GM19328 (cell line): ENCODE data around the gene FRMPD2.

Experiments used
- ATAC-seq: cut with Tn5 transposase; IDR thresholded peaks from one replicate; pipeline ENCODE4 v1.9.1; 2021; ENCODE audit warnings: mild to moderate bottlenecking, moderate library complexity; ENCODE audit not compliant: unreplicated experiment

The FRMPD2 gene, protein sequence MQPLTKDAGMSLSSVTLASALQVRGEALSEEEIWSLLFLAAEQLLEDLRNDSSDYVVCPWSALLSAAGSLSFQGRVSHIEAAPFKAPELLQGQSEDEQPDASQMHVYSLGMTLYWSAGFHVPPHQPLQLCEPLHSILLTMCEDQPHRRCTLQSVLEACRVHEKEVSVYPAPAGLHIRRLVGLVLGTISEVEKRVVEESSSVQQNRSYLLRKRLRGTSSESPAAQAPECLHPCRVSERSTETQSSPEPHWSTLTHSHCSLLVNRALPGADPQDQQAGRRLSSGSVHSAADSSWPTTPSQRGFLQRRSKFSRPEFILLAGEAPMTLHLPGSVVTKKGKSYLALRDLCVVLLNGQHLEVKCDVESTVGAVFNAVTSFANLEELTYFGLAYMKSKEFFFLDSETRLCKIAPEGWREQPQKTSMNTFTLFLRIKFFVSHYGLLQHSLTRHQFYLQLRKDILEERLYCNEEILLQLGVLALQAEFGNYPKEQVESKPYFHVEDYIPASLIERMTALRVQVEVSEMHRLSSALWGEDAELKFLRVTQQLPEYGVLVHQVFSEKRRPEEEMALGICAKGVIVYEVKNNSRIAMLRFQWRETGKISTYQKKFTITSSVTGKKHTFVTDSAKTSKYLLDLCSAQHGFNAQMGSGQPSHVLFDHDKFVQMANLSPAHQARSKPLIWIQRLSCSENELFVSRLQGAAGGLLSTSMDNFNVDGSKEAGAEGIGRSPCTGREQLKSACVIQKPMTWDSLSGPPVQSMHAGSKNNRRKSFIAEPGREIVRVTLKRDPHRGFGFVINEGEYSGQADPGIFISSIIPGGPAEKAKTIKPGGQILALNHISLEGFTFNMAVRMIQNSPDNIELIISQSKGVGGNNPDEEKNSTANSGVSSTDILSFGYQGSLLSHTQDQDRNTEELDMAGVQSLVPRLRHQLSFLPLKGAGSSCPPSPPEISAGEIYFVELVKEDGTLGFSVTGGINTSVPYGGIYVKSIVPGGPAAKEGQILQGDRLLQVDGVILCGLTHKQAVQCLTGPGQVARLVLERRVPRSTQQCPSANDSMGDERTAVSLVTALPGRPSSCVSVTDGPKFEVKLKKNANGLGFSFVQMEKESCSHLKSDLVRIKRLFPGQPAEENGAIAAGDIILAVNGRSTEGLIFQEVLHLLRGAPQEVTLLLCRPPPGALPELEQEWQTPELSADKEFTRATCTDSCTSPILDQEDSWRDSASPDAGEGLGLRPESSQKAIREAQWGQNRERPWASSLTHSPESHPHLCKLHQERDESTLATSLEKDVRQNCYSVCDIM (N-terminal part only)

DNA sequence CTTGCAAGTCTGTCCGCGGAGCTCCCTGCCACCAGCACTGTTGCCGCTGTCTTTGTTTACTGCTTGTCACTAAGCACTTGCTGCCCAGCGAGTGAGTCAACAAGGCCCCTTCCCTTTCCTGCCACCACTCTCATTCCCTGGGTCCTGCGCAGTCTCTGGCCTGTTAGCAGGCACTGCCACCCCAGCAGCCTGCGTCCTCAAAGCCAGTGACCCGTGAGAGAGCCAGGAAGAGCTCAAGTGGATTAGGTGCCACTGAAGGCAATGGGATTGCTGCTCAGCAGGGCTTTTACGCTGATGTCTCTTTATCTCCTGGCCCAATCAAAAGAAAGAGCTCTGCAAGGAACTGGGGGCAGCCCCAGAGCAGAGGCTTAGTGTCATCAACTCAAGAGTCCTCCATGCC lies at the start of gene FRMPD2:
TSS of gene FRMPD2 (minus strand) at position 61 of the 400 bp plus-strand sequence. CDS start 129 bp downstream, outside the sequence.
- no peak for ATAC-seq

DNA sequence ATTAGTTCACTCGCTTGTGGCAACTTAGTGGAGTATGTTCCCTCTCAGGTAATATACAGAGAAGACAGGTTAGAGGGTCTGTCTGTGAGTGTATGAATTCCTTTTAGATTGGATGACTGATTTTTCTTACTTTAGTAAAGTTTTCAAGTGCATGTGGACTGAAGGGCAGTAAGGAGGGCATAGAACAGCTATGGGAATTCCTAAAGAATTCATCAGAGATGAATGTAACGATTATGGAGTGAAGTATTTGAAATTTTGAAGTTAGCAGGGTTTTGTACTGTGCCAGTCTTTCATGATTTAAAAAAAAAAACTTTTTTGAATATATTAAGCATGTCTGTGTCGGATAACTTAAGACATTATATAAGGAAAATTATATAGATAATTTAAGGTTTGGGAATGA lies 47.5 kb upstream of the FRMPD2 start:
- ATAC-seq, result no peak

DNA sequence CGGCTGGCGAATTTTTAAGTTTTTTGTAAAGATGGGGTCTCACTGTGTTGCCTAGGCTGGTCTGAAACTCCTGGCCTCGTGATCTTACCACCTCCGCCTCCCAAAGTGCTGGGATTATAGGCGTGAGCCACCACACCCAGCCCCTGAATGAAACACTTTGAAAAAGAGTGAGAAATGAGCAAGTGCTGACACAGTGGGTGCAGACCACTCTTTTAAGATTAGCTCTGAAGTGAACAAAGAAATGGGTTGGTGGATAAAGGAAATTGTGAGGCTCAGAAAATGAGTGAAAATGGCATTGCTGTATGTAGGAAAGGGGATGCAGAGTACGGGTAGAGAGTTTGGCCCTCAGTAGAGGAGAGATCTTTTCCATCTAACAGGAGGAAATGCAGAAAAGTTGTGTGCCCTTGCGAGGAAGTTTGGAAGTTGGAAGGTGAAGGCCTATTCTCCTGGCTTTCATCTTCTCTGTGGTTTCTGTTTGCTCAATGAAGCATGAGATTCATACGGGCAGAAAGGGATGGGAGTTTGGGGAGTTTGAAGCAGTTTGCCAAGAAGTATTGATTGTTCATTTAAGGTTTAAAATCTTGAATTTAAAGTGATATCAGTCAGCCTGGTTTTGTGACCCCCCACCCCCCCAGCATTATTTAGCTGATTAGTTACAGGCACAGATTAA lies 43.0 kb upstream of the FRMPD2 start:
- ATAC-seq, result no peak

DNA sequence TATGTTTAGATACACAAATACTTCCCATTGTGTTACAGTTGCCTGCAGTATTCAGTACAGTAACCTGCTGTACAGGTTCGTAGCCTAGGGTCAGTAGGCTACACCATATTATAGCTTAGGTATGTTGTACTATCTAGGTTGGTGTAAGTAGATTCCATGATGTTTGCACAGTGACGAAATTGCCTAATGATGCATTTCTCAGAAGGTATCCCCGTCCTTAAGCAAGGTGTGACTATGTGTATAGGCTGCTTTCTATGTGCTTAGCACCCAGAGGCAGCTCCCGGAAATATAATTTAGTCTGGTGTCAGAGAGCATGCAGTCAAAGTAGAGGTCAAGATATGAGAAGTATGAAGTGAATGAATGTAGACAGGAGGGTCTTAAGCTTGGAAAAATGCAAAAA lies 41.7 kb upstream of the FRMPD2 start:
- no peak for ATAC-seq

DNA sequence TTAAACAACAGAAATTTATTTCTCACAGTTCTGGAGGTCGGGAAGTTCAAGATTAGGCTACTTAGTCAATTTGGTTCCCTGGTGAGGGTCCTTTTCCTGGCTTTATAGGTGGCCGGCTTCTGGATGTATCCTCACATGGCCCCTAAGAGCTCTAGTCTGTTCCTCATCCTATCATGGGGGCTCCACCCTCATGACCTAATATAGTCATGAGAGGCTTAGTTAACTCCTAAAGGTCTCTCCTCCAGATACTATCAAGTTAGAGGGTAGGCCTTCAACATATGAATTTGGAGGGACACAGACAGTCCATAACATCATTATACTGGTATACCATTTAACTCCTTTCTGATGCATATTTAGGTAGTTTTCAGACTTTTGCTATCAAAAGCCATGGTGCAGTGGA lies 39.6 kb upstream of the FRMPD2 start:
- ATAC-seq, result no peak

DNA sequence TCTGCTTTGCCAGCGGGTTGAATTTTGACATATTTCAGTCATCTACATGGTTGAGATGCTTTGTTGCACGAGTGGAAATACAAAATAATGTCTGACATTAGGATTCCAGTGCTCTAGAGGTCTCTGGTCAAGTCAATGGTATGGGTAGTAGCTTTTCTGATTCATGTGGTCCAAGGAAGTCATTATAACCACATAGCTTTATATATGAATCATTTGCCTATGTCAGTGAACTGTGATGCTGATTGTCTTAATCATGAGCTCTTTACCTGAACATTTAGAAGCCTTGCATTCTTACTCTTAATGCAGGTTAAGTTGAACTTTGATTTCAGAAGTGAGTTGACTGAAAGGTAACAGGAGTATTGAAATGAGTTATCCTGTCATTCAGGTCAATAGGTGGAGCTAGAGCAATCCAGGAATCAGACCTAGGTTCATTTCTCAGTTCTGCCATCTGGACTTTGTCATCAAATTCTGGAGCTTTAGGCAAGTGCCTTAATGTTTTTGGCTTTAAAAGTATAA lies 35.3 kb upstream of the FRMPD2 start:
- ATAC-seq, result no peak

DNA sequence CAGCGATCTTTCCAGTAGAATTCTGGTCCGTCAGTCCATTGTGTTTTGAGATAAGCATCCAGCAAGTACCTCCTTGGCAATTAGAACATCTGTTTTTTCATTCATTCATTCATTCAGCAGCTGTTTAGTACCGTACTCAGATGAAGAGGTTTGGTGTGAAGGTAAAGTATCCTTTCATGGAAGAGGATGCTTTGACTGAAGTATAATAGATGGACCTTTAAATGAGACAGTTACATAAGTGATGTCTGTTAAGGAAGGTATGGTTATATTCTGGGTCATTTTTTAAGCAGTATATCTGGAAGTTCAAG lies 33.2 kb upstream of the FRMPD2 start:
- ATAC-seq, result no peak

DNA sequence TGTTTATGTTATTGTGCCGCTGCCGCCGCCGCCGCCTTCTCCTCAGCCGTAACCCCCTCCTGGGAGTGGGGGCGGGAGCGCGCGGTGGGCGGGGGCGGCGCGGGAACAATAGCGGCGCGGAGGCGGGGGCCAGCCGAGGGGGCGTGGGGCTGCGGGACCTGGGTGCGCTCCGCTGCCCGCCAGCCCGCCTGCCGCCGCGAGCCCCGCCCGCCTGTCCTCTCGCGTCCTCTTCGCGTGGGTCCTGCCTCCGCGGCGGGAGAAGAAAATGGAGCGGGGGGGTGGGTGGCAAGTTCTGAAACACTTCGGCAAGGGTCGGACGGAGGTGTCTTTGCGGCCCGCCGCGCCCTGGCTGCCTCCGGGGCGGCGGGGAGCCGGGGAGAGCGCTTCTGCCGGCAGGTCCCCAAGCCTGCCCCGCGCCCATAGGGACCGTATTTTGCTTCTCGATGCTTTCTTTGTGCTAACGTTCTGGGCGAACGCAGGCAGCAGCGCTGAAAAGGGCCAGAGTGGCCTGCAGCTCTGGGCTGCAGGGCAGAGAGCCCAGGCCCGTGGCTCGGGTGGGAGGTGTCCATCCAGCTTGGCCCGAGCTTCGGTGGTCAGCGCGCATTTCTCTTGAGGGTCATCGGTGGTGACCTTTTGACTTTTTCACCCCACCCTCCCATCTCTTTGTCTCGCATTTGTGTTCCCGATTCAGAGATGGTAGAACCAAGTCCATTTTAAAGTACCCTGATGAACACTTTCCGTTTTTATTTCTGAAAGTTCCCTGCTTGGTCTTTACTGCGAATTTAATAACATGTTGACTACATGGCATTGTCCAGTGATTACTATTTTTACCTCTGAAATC lies 32.6 kb upstream of the FRMPD2 start:
- peak; percentile 43 for ATAC-seq

DNA sequence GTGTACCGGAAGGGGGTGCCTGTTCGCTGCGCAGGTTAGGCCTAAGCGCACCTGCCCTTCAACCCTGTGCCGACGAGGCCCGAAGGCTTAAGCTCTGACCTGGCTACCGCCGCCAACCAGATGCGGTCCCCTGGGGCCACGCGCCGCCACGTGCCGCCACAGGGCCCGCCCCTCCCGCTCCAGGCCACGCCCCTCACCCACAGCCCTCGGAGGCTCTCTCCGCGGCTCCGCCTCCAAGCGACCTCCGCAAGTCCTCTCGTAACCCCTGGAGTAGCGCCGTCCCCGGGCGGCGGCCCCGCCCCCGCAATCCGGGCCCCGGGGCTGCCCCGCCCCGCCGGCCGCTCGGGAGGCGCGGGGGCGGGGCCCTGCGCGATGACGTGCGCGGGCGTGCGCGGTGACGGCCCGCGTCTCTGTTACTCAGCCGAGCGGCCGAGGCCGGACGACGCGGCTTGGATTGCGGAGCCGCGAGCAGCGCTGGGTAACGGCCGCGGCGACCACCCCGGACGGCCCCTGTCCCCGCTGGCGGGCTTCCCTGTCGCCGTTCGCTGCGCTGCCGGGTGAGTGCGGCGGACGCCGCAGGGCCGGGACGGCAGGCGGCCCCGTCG lies 31.9 kb upstream of the FRMPD2 start, which contains the start of gene MAPK8:
TSS of gene MAPK8 (plus strand) at position 413 of the 605 bp plus-strand sequence. CDS start 94,984 bp downstream, outside the sequence.
- ATAC-seq, result peak; percentile 83

DNA sequence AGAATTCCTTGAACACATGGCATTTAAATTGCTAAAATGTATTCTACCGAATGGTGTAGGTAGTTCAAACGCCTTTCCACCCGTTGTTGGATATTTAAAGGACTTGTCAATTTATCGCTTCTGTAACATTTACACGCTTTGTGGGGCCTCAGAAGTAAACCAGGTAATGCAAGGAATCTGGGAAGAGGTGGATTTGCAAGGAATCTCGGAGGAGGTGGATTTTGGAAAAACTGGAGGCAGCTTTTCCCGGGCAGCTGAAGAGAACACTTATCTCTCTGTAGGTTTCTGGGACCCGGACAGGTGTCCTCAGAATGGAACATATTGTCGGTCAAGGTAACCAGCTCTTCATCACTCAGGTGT lies 31.4 kb upstream of the FRMPD2 start:
- no peak for ATAC-seq

DNA sequence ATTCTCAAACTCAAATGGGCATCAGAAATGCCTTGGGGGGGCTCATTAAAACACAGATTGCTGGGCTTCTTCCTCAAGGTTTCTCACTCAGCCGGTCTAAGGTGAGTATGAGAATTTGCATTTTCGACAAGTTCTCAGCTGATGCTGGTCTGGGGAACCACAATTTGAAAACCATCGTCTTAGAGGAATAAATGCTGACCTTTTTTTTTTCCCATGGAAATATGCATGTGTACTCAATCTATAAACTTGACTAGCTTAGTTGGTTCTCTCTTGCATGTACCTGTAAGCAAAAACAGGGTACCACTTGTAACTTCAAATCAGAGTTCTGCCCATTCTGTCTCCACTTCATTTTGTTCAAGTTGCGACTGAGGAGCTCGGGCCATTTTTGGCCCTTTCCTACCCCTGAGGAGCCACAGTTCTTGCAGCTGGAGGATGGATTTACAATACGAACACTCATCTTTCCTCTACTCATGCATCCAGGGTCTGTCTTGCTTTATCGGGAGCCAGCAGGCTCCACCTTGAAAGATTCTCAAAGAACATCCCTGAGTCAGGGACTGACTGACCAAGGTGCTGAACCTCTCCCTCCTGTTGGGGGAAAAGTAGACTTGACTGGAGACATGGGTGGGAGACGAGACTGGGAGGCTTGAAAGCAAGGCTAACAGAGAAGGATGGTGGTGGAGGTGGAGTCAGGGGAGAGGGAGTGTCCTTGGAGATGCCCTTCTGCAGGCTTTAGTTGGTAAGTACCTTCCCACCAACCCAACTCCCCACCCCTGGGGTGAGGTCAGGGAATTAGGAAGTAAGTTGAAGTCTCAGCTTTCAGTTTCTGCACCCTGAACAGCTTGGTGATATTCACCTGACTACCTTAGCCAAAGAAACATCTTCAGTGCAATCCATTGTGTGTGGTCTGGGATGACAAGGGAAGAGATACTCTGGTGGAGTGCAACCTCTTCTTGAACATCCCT lies 28.3 kb upstream of the FRMPD2 start:
- no peak for ATAC-seq

DNA sequence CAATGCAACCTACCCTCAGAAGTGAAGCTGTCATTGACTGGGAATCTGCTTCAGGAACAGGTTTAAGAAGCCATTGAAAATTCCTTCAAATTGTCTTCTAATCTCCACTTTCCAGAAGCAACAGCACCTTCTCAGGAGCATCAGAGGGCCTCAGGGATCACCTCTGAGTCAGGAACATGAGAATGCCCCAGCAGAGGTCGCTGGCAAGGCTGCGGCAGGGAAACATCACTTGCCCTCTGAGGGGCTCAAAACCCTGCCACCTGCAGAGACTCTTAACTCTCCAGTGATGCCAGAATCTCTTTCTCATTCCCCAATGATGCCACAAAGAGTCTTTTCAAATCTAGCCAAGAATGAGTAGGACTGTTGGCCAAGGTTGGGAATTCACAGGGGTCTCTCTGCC lies 26.1 kb upstream of the FRMPD2 start:
- no peak for ATAC-seq

DNA sequence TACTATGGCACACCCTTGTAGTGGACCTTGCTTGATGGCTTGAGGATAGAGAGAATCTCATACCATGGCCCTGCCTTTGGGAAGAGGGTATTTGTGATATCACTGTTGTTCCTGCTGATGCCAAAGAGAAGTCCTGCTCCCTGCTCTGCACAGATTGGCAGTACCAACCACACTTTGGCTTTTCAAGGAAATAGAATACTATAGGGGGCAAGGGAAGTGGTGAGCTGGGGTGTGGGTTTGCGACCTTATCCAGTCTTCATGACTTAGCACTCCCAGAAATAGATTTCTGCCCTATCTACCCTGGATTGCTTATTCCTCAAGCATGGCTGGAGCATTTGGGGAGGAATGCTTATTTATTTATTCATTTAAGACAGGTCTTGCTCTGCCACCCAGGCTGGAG lies 25.2 kb upstream of the FRMPD2 start:
- no peak for ATAC-seq

DNA sequence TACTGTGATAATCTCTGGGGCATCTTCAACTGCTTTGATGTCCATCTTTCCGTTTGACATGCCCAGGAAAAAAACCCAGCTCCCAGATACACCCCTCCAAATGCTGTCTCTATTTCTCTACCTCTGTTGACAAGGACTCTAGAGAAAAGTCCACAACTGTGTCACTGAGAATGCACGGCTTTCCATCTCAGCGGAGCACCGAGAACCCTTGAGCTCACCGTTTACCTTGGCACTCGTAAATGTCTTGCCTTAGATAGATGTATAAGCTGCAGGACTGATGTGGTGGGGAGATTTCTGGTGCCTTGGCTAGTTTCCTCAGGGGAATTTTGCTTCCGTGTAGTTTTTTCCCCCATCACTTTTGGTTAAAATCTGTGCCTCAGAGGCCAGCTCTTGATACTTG lies 24.6 kb upstream of the FRMPD2 start:
- no peak for ATAC-seq

DNA sequence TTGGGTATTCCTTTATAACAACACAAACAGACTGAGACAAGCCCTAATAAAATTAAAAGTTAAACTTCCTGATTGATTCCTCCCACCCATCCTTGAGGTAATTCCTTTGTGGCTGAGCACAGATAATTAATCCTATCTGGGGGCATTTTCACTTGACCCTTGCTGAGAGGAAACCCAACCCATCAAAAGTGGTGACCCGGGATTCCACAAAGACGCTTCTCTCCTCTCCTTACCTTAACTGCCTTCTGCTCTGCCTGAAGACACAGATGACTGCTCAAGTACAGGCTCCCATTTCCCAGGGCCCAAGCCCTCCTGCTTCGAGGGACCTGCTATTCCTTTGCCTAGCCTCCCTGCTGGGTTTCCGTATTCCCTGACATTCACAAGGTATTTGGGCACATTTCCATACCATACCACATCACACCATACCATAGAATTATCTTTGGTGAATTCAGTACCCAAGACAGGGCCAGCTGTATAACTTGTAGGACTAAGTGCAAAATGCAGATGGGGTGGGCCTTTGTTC lies 22.1 kb upstream of the FRMPD2 start:
- no peak for ATAC-seq

DNA sequence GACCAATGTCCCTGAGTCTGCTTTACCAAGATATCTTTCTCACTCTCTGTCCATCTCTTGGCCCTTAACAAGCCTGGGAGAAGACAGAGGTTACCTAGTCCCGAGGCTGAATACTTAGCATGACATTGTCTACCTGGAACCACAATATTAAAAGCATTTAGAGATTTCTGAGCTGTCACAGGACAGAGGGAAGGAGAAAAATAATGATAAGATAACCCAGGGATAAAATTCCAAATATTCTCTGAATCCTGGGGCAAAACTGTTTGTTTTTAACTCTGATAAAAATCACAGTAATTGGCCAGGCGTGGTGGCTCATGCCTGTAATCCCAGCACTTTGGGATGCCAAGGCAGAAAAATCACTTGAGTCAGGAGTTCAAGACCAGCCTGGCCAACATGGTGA lies 19.9 kb upstream of the FRMPD2 start:
- ATAC-seq, result no peak

DNA sequence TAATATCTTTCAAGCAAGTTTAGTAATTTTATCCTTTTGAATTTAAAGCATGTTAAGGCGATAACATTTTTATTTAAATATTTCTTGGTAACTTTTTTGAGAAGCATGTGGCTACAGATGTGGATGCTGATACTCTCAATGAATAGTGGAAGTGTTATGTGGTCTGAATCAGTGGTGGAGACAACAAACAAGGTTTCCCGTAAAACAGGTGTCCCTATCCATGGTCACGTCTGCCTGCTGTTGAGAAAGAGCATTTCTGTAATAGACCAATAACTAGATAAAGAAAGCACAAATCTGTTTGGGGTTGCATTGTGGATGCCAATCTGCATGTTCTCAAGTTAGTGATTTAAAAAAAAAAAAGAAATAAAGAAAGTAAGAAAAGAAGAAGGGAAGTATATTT lies 18.1 kb upstream of the FRMPD2 start:
- ATAC-seq, result no peak

DNA sequence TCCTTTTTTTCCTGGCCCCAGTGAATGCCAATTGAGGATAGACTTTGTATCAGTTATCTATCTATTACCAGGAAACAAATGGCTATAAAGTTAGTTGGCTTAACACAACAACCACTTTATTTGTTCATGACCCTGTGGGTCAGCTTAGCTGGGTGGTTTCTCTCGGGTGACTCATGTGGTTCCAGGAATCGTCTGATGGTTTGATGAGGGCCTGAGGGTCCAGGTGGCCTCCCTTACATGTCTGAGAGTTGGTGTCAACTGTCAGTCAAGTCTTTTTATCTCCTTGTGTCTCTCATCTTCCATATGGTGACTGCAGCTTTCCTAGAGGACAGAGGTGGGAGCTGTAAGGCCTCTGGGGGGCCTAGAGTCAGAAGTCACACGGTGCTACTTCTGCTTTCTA lies 16.7 kb upstream of the FRMPD2 start:
- no peak for ATAC-seq
